GM12875 (cell line): Measurements from ENCODE around the gene TRAPPC2B.
A peak's percentile ranks its signal among the peaks of the same experiment; 100 is the strongest.

Experiments
- H3K4me3 ChIP-seq: one replicate; pipeline ENCODE4 v1.5.1; 2011; ENCODE audit warnings: low read depth, low read length, control low read depth
- CTCF ChIP-seq: IDR thresholded peaks from 2 replicates; pipeline ENCODE4 v1.5.1; 2011; ENCODE audit warnings: low read depth, mild to moderate bottlenecking, control low read depth, inconsistent platforms, low read length, moderate library complexity, borderline replicate concordance; ENCODE audit not compliant: insufficient read depth

Gene TRAPPC2B

GRCh38 chr19:57362997-57363687, at the start of gene TRAPPC2B, which contains the start of gene ZNF547:
TRAPPC2B (plus strand) TSS chr19:57363551; CDS start chr19:57364834, 1,283 bp downstream.
ZNF547 (plus strand) TSS chr19:57363551; CDS start chr19:57368556, 5,005 bp downstream.
- H3K4me3 ChIP-seq, result peak within 1 kb of the TSS; percentile 78
- TF ChIP-seq CTCF, result no peak

- no peak for TF ChIP-seq CTCF
- no peak overlapping the region for H3K4me3 ChIP-seq
Measured at GRCh38 chr19:57314146-57314545, 49.2 kb upstream of the TRAPPC2B start.

GRCh38 chr19:57317503-57317902, 45.8 kb upstream of the TRAPPC2B start:
- no peak overlapping the region for H3K4me3 ChIP-seq
- TF ChIP-seq CTCF, result no peak

- TF ChIP-seq CTCF, result no peak
Measured at GRCh38 chr19:57319869-57320179, 43.5 kb upstream of the TRAPPC2B start.

GRCh38 chr19:57320180-57321084, 42.9 kb upstream of the TRAPPC2B start, which contains the start of gene ZNF543:
ZNF543 (plus strand) TSS chr19:57320472; CDS start chr19:57320854, 382 bp downstream.
- H3K4me3 ChIP-seq, result peak within 1 kb of the TSS; percentile 86
- TF ChIP-seq CTCF, result 0 out of 2 replicates have a peak, but pooled peaks have one; percentile 17

More at GRCh38 chr19:57319869-57320179, 43.5 kb upstream of the TRAPPC2B start:
- H3K4me3 ChIP-seq, result peak overlapping the region; percentile 86

GRCh38 chr19:57321116-57321515, 42.2 kb upstream of the TRAPPC2B start:
- H3K4me3 ChIP-seq, result peak overlapping the region; percentile 86
- no peak for TF ChIP-seq CTCF
